Thoracic aorta (tissue), 2 donors: ENCODE results near the gene TPRG1. TPM values are rescaled to one million over a fixed set of nuclear protein-coding genes. Genes with fewer than 3 reads are reported as not detected.

Source experiments
- ATAC-seq: fragments of 150-250 bp; one replicate; pipeline ENCODE4 v1.8.0; 2017; ENCODE audit warnings: low read depth; ENCODE audit not compliant: insufficient number of reproducible peaks, low FRiP score
- DNase-seq: peaks from one replicate; pipeline ENCODE4 v3.0.0-alpha.2; 2020; ENCODE audit warnings: low spot score
- H3K27ac ChIP-seq, 2 donors: fragments of 200-600 bp; sonication (generic); 1 replicate in 1 of 2; 2 replicates in 1 of 2; pipeline ENCODE4 v1.5.1; 2016; ENCODE audit warnings: mild to moderate bottlenecking in 2 of 2, moderate library complexity in 2 of 2
- H3K27me3 ChIP-seq: fragments of 200-600 bp; sonication (generic); replicated peaks from 2 replicates; pipeline ENCODE4 v1.6.0; 2016; ENCODE audit warnings: mild to moderate bottlenecking; ENCODE audit not compliant: insufficient read depth
- H3K36me3 ChIP-seq: fragments of 200-600 bp; sonication (generic); one replicate; pipeline ENCODE4 v1.5.1; 2016
- H3K4me1 ChIP-seq, 2 donors: fragments of 200-600 bp; sonication (generic); 1 replicate in 1 of 2; 2 replicates in 1 of 2; pipeline versions ENCODE4 v1.5.1 to v1.6.0; 2016; ENCODE audit warnings: low read depth in 2 of 2, mild to moderate bottlenecking in 1 of 2; ENCODE audit not compliant: control insufficient read depth in 1 of 2
- H3K4me3 ChIP-seq: fragments of 200-600 bp; sonication (generic); 2 replicates; pipeline ENCODE4 v1.5.1; 2016; ENCODE audit warnings: mild to moderate bottlenecking
- H3K9me3 ChIP-seq: fragments of 200-600 bp; sonication (generic); 2 replicates; pipeline ENCODE4 v1.5.1; 2016
- total RNA-seq, 2 donors: library from RNA; depleted of rRNA; stranded (reverse); fragments of >200 nt; gene quantifications; one replicate each; pipeline versions ENCODE4 v1.1.0 to v1.2.3, GENCODE V29; 2016
- TF ChIP-seq, protein P1 (sequence below): fragments of 200-600 bp; sonication (generic); IDR thresholded peaks from one replicate; pipeline ENCODE4 v1.5.1; 2019; ENCODE audit warnings: antibody characterized with exemption

TPRG1 gene
- total RNA-seq, 2 donors from 2014 or later, result 7.4 to 14.5 TPM

DNA sequence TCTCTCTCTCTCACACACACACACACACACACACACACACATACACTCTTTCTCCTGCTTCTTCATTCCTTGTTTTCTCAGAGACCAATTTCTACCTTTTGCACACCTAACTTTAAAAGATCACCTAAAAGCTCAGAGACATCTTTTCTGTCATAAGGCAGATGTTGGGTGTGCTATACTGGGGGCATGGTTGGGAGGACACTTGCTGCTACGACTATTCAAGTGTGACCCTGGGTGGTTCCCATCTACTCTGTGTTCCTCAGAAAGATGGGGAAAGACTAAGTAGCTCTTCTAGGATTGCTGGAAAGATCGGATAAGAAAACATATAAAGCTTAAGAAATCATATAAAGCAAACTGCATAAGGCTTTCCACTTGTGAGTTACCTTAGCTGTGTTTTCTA lies 33.2 kb downstream of the TPRG1 start:
- Histone ChIP-seq H3K4me3 (no peak overlapping the region), H3K4me1 (peaks cover 0 to 2% of the 10 kb centered on the region in 2 donors), H3K27ac (no peak overlapping the region), H3K9me3 (no peaks in the 10 kb centered on the region), H3K36me3 (no peaks in the 10 kb centered on the region), H3K27me3 (no peaks in the 10 kb centered on the region)
- no peak for DNase-seq
- no peak for ATAC-seq
- TF ChIP-seq, protein P1, sequence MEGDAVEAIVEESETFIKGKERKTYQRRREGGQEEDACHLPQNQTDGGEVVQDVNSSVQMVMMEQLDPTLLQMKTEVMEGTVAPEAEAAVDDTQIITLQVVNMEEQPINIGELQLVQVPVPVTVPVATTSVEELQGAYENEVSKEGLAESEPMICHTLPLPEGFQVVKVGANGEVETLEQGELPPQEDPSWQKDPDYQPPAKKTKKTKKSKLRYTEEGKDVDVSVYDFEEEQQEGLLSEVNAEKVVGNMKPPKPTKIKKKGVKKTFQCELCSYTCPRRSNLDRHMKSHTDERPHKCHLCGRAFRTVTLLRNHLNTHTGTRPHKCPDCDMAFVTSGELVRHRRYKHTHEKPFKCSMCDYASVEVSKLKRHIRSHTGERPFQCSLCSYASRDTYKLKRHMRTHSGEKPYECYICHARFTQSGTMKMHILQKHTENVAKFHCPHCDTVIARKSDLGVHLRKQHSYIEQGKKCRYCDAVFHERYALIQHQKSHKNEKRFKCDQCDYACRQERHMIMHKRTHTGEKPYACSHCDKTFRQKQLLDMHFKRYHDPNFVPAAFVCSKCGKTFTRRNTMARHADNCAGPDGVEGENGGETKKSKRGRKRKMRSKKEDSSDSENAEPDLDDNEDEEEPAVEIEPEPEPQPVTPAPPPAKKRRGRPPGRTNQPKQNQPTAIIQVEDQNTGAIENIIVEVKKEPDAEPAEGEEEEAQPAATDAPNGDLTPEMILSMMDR, result no peak

DNA sequence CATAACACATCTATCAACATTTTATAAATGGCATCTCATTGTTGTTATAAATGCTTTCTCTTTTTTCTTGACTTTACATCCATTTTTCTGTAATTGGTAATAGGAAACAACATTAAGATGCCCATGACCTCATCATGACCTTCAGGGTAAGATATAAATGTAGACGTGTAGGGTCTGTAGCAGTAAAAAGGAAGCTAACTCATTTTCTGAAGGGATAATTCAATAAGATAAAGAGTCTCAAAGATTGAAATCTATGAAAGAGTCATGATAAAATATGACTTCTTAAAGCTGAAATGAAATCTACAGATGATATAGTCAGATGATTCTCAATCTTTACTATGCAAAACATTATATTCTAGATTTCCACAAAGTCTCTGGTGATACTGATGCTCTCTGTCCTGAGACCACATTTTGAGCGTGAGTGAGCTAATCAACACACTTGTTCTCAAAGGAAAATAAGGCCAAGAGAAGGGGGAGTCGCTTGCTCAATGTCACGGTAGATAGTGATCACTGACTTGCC lies 38.5 kb downstream of the TPRG1 start:
- no peaks in the 10 kb centered on the region for H3K36me3 ChIP-seq
- no peaks in the 10 kb centered on the region for H3K9me3 ChIP-seq
- H3K4me1 ChIP-seq, result no peaks in the 10 kb centered on the region
- no peaks in the 10 kb centered on the region for H3K27me3 ChIP-seq
- ATAC-seq (no peak), DNase-seq (no peak)
- TF ChIP-seq, protein P1, result no peak
- H3K27ac ChIP-seq, result no peak overlapping the region
- no peak overlapping the region for H3K4me3 ChIP-seq

DNA sequence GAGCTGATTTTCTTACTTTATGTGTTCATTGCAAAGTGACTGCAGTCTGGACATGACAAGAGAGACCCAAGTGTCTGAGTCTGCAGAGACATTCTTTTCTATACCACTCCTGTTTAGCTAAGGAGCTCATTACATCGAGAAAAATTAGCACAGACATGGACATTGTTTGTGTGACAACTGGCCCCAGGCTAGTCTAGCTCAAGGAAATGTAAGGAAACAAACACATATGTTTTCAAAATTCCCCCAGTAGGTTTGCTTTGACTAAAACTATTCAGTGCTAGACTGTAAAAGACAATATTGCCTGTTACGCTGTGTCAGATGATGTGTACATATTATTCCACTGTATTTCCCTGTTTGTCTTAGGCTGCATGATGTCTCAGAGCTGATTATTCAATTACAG lies 40.9 kb downstream of the TPRG1 start:
- Histone ChIP-seq H3K27ac (no peak overlapping the region), H3K4me1 (no peaks in the 10 kb centered on the region), H3K36me3 (no peaks in the 10 kb centered on the region), H3K9me3 (no peaks in the 10 kb centered on the region), H3K4me3 (no peak overlapping the region), H3K27me3 (no peaks in the 10 kb centered on the region)
- ATAC-seq, result no peak
- TF ChIP-seq, protein P1, result no peak
- no peak for DNase-seq

DNA sequence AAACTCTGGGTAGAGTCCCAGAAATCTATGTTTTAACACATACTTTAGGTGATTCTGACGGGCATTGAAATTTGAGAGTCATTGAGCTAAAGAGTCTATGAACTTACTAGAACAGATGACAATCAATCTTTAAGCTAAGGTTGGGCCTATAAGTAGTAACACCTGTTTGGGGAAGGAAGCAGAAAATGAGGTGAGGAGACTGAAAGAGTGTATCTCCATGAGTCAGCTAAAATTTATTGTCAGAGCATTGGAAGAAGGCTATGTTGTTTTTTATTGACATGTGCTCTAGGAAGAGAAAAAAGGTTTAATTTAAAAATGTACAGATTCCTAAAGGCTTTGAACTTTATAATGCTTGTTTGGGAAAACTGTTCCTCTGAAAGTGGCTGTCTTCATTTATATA lies 42.9 kb downstream of the TPRG1 start:
- no peaks in the 10 kb centered on the region for H3K27me3 ChIP-seq
- no peaks in the 10 kb centered on the region for H3K9me3 ChIP-seq
- H3K4me3 ChIP-seq, result no peak overlapping the region
- ATAC-seq (no peak), DNase-seq (no peak)
- H3K27ac ChIP-seq, result no peak overlapping the region
- TF ChIP-seq, protein P1, result no peak
- no peaks in the 10 kb centered on the region for H3K4me1 ChIP-seq
- no peaks in the 10 kb centered on the region for H3K36me3 ChIP-seq

- DNase-seq, result no peak
These were observed 51.3 kb downstream of the TPRG1 start for GRCh38 chr3:189222927-189223636.

More at GRCh38 chr3:189222927-189223636, 51.3 kb downstream of the TPRG1 start:
- Histone ChIP-seq H3K4me3 (no peak overlapping the region), H3K27ac (no peak overlapping the region), H3K4me1 (no peaks in the 10 kb centered on the region), H3K27me3 (no peaks in the 10 kb centered on the region), H3K9me3 (no peaks in the 10 kb centered on the region), H3K36me3 (no peaks in the 10 kb centered on the region)
- ATAC-seq, result no peak
- TF ChIP-seq, protein P1, result no peak
